Measurements from ENCODE around the gene MAP2K4. TPM values are rescaled to one million over a fixed set of nuclear protein-coding genes. Genes with fewer than 3 reads are reported as not detected.

The MAP2K4 gene
- total RNA-seq, 1 experiment from 2014 or later = 24.4 TPM

DNA sequence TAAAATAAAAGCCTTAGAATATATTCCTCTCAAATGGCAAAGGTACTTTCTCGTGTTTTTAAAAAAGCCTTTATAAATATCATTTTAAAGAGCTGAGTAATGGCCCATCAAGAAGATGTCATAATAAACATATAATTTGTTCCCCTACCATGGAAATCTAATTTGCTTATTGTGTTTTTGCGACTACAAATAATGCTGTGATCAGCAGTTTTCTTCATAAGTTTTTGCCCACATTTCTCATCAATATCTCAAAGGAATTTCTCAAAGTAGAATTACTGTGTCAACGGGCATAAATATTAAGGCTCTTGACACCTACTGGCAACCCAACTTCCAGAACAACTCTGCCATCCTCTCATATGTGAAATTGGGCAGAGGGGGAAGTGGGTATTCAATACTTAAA, 40.9 kb upstream of the MAP2K4 start (continued):
- TF ChIP-seq, protein P1, sequence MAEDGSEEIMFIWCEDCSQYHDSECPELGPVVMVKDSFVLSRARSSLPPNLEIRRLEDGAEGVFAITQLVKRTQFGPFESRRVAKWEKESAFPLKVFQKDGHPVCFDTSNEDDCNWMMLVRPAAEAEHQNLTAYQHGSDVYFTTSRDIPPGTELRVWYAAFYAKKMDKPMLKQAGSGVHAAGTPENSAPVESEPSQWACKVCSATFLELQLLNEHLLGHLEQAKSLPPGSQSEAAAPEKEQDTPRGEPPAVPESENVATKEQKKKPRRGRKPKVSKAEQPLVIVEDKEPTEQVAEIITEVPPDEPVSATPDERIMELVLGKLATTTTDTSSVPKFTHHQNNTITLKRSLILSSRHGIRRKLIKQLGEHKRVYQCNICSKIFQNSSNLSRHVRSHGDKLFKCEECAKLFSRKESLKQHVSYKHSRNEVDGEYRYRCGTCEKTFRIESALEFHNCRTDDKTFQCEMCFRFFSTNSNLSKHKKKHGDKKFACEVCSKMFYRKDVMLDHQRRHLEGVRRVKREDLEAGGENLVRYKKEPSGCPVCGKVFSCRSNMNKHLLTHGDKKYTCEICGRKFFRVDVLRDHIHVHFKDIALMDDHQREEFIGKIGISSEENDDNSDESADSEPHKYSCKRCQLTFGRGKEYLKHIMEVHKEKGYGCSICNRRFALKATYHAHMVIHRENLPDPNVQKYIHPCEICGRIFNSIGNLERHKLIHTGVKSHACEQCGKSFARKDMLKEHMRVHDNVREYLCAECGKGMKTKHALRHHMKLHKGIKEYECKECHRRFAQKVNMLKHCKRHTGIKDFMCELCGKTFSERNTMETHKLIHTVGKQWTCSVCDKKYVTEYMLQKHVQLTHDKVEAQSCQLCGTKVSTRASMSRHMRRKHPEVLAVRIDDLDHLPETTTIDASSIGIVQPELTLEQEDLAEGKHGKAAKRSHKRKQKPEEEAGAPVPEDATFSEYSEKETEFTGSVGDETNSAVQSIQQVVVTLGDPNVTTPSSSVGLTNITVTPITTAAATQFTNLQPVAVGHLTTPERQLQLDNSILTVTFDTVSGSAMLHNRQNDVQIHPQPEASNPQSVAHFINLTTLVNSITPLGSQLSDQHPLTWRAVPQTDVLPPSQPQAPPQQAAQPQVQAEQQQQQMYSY (CRISPR knock-in tag; IDR thresholded peaks at IDR 0.05) = no peak
- no peak for TF ChIP-seq NFATC4 (CRISPR knock-in tag; IDR thresholded peaks at IDR 0.05)

- POLR2A ChIA-PET = no interaction called here
- no peak overlapping the region for H3K4me3 Mint-ChIP-seq
- H3K27ac Mint-ChIP-seq = no peak overlapping the region
- TF ChIP-seq IRF2 (CRISPR knock-in tag; IDR thresholded peaks at IDR 0.05; ENCODE audit: borderline replicate concordance, low read depth) = no peak
- TF ChIP-seq, protein P2, sequence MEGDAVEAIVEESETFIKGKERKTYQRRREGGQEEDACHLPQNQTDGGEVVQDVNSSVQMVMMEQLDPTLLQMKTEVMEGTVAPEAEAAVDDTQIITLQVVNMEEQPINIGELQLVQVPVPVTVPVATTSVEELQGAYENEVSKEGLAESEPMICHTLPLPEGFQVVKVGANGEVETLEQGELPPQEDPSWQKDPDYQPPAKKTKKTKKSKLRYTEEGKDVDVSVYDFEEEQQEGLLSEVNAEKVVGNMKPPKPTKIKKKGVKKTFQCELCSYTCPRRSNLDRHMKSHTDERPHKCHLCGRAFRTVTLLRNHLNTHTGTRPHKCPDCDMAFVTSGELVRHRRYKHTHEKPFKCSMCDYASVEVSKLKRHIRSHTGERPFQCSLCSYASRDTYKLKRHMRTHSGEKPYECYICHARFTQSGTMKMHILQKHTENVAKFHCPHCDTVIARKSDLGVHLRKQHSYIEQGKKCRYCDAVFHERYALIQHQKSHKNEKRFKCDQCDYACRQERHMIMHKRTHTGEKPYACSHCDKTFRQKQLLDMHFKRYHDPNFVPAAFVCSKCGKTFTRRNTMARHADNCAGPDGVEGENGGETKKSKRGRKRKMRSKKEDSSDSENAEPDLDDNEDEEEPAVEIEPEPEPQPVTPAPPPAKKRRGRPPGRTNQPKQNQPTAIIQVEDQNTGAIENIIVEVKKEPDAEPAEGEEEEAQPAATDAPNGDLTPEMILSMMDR (IDR thresholded peaks at IDR 0.05) = 0 out of 2 replicates have a peak, but pooled peaks have one; percentile 9
- no peaks in the 10 kb centered on the region for H3K27me3 Mint-ChIP-seq (ENCODE audit: low read depth)
- H3K9me3 Mint-ChIP-seq = no peaks in the 10 kb centered on the region
- H3K36me3 Mint-ChIP-seq = peaks cover 51% of the 10 kb centered on the region
- no peak for DNase-seq (ENCODE audit: low spot score)
- H3K4me1 Mint-ChIP-seq = peaks cover 30% of the 10 kb centered on the region
- CTCF ChIA-PET = interaction anchor here (0.5 to 2.1 kb wide), 12 partner anchors 9 to 1105 kb away, joined by 3 to 15 read pairs (median 3); partner anchors contain the start of genes MAP2K4 and ZNF18
- ATAC-seq = no peak
Observed at GRCh38 chr17:11980813-11981212, 39.9 kb upstream of the MAP2K4 start.

GRCh38 chr17:11981862-11982261, 38.8 kb upstream of the MAP2K4 start:
- CTCF ChIA-PET = interaction anchor here (0.7 to 2.1 kb wide), 5 partner anchors 9 to 70 kb away, joined by 3 to 15 read pairs (median 3); partner anchors contain the start of gene ZNF18
- Mint-ChIP-seq H3K27ac (no peak overlapping the region), H3K4me3 (peak overlapping the region; percentile 7; the same call in 1 of the 2 replicates), H3K4me1 (peaks cover 27% of the 10 kb centered on the region), H3K27me3 (ENCODE audit: low read depth) (no peaks in the 10 kb centered on the region), H3K36me3 (peaks cover 49% of the 10 kb centered on the region), H3K9me3 (no peaks in the 10 kb centered on the region)
- peak; percentile 80 for ATAC-seq
- TF ChIP-seq, protein P3, sequence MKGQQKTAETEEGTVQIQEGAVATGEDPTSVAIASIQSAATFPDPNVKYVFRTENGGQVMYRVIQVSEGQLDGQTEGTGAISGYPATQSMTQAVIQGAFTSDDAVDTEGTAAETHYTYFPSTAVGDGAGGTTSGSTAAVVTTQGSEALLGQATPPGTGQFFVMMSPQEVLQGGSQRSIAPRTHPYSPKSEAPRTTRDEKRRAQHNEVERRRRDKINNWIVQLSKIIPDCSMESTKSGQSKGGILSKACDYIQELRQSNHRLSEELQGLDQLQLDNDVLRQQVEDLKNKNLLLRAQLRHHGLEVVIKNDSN (CRISPR knock-in tag; IDR thresholded peaks at IDR 0.05) = no peak
- TF ChIP-seq TEAD4 (CRISPR knock-in tag; IDR thresholded peaks at IDR 0.05) (no peak), NFE2L1 (CRISPR knock-in tag; IDR thresholded peaks at IDR 0.05) (no peak), USF2 (CRISPR knock-in tag; IDR thresholded peaks at IDR 0.05) (no peak), FOXP1 (CRISPR knock-in tag; IDR thresholded peaks at IDR 0.05; ENCODE audit: borderline replicate concordance) (no peak), E2F1 (CRISPR knock-in tag; IDR thresholded peaks at IDR 0.05) (no peak), FOXJ3 (CRISPR knock-in tag; IDR thresholded peaks at IDR 0.05; ENCODE audit: borderline replicate concordance) (no peak)
- DNase-seq (ENCODE audit: low spot score) = no peak
- POLR2A ChIA-PET = no interaction called here
